RWPE1 (cell line): ENCODE results near the gene OR4B1.
"Not testable (repeated sequence)": the region's sequence is repeated elsewhere in the genome, so short reads cannot be mapped to it uniquely, and the experiment has no call there.

ENCODE experiments used
- CTCF ChIA-PET: fragments of 350-600 bp; sonication (Branson Sonifier 250); formaldehyde crosslinking; extraction: SDS; loops from one replicate; lab custom pipeline; 2021; lab: Yijun Ruan, JAX
- POLR2A ChIA-PET: fragments of 400-600 bp; formaldehyde crosslinking; extraction: SDS; loops from one replicate; lab custom pipeline; 2020; ENCODE audit warnings: antibody characterized with exemption; ENCODE audit not compliant: low non-redundant PET; lab: Yijun Ruan, JAX
- DNase-seq: peaks from one replicate; pipeline ENCODE4 v3.0.0; 2012; ENCODE audit warnings: low spot score
- H3K27ac ChIP-seq: fragments of 450-650 bp; 2 replicates; pipeline ENCODE4 v1.5.1; 2017
- TF ChIP-seq, protein P1 (sequence below): fragments of 450-650 bp; conservative IDR thresholded peaks from 2 replicates; pipeline ENCODE4 v1.5.1; 2017; ENCODE audit warnings: low read depth, mild to moderate bottlenecking

Gene OR4B1

DNA sequence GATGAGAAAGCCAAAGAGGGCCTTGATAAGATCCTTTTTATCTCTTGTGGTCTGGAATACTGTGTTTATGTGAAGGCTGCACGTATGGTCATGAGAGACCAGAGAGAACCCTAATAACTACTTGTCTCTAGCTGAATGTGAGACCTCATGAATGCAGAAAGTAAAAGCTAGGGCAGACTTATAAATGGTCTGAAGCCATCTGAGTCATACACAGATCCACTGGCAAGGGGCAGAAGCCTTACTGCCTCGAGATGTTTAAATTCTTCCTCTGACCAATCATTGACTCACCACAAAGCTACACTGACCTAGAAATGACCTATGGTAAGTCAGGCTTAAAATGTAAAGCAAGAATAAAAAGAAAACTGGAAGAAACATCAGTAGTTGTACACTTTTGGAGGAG, 22.7 kb upstream of the OR4B1 start:
- ChIA-PET CTCF (no interaction called here), POLR2A (no interaction called here)
- TF ChIP-seq, protein P1, sequence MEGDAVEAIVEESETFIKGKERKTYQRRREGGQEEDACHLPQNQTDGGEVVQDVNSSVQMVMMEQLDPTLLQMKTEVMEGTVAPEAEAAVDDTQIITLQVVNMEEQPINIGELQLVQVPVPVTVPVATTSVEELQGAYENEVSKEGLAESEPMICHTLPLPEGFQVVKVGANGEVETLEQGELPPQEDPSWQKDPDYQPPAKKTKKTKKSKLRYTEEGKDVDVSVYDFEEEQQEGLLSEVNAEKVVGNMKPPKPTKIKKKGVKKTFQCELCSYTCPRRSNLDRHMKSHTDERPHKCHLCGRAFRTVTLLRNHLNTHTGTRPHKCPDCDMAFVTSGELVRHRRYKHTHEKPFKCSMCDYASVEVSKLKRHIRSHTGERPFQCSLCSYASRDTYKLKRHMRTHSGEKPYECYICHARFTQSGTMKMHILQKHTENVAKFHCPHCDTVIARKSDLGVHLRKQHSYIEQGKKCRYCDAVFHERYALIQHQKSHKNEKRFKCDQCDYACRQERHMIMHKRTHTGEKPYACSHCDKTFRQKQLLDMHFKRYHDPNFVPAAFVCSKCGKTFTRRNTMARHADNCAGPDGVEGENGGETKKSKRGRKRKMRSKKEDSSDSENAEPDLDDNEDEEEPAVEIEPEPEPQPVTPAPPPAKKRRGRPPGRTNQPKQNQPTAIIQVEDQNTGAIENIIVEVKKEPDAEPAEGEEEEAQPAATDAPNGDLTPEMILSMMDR: no peak
- DNase-seq: no peak
- H3K27ac ChIP-seq: no peak overlapping the region

DNA sequence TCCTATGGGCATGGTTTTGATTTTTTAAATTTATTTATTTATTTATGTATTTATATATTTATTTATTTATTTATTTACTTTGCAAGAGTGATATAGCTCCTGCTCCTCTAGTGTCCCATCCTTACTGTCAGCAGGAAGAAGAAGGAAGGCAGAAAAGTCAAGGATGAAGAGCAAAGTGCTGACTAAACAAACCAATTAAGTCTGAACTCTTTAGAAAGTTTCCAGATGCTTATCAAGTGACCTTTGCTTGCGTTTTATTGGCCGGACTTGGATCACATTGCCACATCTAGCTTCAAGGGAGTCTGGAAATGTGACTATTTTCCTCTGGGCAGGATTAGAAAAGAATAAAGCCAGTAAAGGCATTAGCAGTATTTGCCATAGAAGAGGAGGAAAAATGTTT, 8.7 kb upstream of the OR4B1 start:
- TF ChIP-seq, protein P1: no peak
- CTCF ChIA-PET: no interaction called here
- POLR2A ChIA-PET: no interaction called here
- no peak overlapping the region for H3K27ac ChIP-seq
- DNase-seq: no peak

DNA sequence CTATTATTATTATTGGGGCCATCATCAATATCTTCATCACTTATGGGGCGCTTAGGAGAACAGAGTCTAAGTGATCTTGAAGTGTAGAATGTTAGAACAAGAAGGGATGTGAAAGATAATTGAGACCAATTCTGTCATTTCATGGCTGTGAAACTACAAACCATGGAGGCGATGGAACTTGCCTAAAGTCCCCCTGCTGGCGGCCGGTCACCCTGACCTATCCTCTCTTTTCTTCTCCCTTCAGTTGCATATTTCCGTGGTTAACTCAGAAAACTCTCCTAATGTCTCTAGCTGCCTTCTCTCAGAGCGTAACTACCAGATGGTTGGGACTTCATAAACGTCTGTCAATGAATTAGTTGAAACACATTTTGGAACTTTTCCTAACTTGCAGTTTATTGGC, 6.6 kb upstream of the OR4B1 start:
- ChIA-PET CTCF (interaction anchor here (0.6 kb wide), 1 partner anchor 20 kb away, joined by 3 read pairs; no protein-coding TSS in a partner anchor), POLR2A (no interaction called here)
- no peak overlapping the region for H3K27ac ChIP-seq
- DNase-seq: no peak
- TF ChIP-seq, protein P1: no peak

DNA sequence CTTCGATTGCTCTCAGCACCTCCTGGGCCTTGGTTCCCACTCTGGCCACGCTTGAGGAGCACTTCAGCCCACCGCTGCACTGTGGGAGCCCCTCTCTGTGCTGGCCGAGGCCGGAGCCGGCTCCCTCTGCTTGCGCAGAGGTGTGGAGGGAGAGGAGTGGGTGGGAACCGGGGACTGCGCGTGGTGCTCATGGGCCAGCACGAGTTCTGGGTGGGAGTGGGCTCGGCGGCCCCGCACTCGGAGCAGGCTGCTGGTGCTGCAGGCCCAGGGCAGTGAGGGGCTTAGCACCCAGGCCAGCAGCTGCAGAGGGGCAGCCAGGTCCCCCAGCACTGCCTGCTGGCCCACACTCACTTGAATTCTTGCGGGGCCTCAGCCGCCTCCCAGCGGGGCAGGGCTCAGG, 12.2 kb downstream of the OR4B1 start:
- CTCF ChIA-PET: interaction anchor here (0.6 kb wide), 1 partner anchor 296 kb away, joined by 3 read pairs; no protein-coding TSS in a partner anchor

DNA sequence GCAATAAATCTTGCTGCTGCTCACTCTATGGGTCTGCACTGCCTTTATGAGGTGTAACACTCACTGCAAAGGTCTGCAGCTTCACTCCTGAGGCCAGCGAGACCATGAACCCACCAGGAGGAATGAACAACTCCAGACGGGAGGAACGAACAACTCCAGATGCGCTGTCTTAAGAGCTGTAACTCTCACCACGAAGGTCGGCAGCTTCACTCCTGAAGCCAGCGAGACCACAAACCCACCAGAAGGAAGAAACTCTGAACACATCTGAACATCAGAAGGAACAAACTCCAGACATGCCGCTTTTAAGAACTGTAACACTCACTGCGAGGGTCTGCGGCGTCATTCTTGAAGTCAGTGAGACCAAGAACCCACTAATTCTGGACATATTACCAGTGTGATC, 13.4 kb downstream of the OR4B1 start:
- CTCF ChIA-PET: interaction anchor here (0.7 kb wide), 1 partner anchor 20 kb away, joined by 3 read pairs; no protein-coding TSS in a partner anchor
- DNase-seq, POLR2A ChIA-PET, H3K27ac ChIP-seq: not testable (repeated sequence)

More for the DNA sequence above, 12.2 kb downstream of the OR4B1 start:
- DNase-seq: no peak
- POLR2A ChIA-PET: no interaction called here
- H3K27ac ChIP-seq: no peak overlapping the region
- TF ChIP-seq, protein P1: no peak

DNA sequence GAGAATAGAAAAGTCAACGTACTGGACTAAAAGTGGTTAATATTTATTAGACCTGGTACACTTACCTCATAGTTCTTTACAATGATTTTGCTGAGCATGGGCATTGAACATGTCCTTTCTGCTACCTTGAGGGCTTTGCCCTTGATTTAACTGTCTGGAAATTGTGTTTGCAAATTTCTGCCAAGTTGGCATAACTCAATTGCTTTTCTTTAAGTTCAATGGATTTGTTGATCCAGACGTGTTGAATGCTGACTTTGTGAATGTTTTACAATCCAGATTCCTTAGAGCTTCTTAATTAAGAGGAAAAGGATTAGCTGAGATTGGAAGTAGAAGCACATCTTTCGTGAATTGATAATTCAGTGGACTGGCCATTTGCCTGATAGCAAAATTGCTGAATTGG, 21.1 kb downstream of the OR4B1 start:
- no peak overlapping the region for H3K27ac ChIP-seq
- TF ChIP-seq, protein P1: no peak
- ChIA-PET CTCF (no interaction called here), POLR2A (no interaction called here)
- no peak for DNase-seq

DNA sequence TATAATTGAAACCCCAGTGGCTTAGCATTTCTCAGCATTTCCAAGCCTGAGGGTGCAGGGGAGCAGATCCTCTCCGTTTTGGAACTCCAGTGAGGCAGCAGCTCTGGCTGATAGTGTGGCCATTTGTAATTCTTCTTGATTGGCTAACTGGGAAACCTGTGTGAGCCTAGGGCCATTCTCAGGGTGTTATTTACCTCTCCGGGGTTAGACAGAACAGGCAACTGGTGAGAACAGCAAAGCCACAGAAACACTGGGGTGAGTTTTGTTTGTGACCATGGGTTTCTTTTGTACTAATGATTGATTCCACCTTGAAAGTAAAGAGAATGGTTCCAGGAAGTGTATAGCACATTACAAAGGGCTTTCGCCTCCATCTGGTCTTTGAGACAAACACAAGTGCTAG, 25.9 kb downstream of the OR4B1 start:
- POLR2A ChIA-PET: no interaction called here
- no peak for DNase-seq
- TF ChIP-seq, protein P1: no peak
- H3K27ac ChIP-seq: no peak overlapping the region
- CTCF ChIA-PET: no interaction called here
